ENCODE data around the gene HMGCL.
"Not testable (repeated sequence)": the region's sequence is repeated elsewhere in the genome, so short reads cannot be mapped to it uniquely, and the experiment has no call there.

HMGCL gene

DNA sequence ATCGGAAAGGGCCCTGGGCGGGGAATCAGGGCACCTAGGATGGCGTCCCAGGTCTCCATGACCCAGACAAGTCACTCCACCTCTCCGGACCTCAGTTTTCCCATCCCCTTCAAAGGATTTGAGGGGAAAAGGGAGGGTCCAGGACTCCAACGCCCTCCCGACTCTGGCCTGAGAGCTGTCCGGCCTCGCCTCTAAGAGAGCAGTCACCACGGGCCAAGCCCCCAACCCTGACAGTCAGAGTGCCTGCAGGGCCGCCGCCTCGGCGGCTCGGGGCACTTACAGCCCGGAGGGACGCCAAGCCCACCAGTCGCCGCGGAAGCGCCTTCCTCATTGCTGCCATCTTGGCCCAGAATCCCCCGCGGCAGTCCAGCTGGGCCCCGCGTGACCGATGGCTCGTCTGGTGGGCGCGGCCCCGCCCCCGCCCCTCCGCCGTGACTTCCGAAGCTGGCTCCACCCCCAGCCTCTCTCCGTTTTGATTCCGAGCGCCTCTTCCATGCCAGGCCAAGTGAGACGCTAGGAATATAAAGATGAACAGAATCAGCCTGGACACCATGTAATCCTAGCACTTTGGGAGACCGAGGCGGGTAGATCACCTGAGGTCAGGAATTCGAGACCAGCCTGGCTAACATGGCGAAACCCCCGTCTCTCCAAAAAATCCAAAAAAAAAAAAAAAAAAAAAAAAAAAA, at the start of gene HMGCL:
Gene HMGCL, minus strand, starts transcription at position 354 of the 686 bp plus-strand sequence. Its CDS starts 14 bp downstream, at position 340.
- DNase-seq (ENCODE audit: low read depth, low spot score), result peak; percentile 76

- no peak for DNase-seq (ENCODE audit: low read depth, low spot score)
Measured at GRCh38 chr1:23872421-23872820, 47.2 kb upstream of the HMGCL start.

- DNase-seq (ENCODE audit: low read depth, low spot score), result no peak
Measured at GRCh38 chr1:23869051-23869450, 43.8 kb upstream of the HMGCL start.

- DNase-seq (ENCODE audit: low read depth, low spot score), result no peak
Measured at GRCh38 chr1:23868557-23869016, 43.4 kb upstream of the HMGCL start.

DNA sequence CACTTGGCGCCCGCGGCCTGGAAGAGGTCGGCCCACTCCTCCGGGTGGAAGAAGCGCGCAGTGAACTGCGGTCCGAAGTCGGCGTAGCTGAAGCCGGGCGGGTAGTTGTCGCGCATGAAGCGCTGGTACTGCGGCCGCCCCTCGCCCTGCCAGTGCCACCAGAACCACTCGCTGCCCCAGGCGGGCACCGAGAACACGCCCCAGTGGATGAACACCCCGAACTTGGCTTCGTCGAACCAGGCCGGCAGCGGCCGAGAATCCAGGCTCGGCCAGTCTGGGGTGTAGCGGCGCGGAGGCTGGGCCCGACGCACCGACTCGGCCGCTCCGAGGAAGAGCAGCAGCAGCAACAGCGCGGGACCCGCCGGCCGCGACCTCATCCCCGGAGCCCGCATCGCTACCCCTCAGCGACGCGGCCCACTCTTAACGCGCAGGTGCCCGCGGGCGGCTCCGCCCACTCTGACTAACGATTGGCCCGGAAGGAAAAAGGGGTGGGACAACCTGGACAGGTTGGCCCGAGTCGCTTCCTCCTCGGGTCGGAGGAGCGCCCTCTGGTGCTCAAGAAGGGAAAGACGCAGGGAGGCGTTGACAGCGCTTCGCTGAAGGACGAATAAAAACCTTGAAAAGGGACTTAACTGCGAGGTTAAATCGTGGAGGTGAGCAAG, 42.8 kb upstream of the HMGCL start, which contains the start of gene FUCA1:
Gene FUCA1, minus strand, starts transcription at position 396 of the 662 bp plus-strand sequence. Its CDS starts 4 bp downstream, at position 392.
- peak; percentile 93 for DNase-seq (ENCODE audit: low read depth, low spot score)

- DNase-seq (ENCODE audit: low read depth, low spot score), result no peak
Measured at GRCh38 chr1:23867542-23867894, 42.3 kb upstream of the HMGCL start.

DNA sequence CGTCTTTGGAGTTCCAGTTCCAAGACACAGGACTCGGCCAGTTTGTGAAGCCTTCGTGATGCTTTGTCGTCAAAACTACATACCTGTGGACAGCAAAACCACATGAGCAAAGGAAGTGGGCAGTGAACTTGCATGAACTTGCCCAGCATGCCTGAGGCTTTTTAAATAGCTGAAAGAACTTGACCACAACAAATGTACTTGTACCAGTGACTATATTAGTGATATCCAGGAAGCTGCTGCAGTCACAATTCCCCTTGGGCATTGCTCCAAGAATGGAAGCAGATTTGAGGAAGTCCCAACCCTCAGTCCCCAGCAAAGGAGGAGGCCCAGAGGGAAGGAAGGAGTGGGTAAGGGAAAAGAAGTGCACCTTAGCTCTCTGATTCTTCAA, 40.3 kb upstream of the HMGCL start:
- DNase-seq (ENCODE audit: low read depth, low spot score), result no peak

DNA sequence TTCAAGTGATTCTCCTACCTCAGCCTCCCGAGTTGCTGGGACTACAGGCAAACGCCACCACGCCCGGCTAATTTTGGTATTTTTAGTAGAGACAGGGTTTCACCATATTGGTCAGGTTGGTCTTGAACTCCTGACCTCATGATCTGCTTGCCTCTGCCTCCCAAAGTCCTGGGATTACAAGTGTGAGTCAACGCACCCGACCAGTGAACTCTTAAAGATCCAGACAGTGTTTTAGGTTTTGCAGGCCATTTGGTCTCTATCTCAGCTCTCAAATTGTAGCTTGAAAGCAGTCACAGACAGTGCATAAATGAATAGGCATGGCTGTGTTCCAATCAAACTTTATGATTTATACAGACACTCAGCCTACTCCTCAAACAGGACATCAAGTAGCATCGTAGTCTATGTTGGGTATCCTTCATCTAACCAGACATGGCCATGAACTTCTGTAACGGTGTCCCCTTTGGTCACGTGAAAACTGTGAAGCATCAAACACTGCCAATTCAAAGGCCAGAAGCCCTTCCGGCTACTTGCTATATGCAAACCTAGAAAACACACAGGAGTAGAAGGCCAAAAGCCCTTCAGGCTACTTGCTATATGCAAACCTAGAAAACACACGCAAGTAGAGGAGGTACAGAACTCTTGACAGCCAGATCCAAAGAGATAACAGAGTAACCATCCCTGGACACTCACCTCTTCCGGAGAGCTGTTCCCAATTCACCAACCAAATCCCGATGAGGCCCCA, 39.7 kb upstream of the HMGCL start:
- no peak for DNase-seq (ENCODE audit: low read depth, low spot score)

- DNase-seq (ENCODE audit: low read depth, low spot score), result no peak
Measured at GRCh38 chr1:23862640-23863039, 37.4 kb upstream of the HMGCL start.

GRCh38 chr1:23854568-23854967, 29.3 kb upstream of the HMGCL start:
- no peak for DNase-seq (ENCODE audit: low read depth, low spot score)

DNA sequence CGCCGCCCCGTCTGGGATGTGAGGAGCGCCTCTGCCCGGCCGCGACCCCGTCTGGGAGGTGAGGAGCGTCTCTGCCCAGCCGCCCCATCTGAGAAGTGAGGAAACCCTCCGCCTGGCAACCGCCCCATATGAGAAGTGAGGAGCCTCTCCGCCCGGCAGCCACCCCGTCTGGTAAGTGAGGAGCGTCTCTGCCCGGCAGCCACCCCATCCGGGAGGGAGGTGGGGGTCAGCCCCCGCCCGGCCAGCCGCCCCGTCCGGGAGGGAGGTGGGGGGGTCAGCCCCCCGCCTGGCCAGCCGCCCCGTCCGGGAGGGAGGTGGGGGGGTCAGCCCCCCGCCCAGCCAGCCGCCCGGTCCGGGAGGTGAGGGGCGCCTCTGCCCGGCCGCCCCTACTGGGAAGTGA, 27.9 kb upstream of the HMGCL start:
- not testable (repeated sequence) for DNase-seq (ENCODE audit: low read depth, low spot score)

- not testable (repeated sequence) for DNase-seq (ENCODE audit: low read depth, low spot score)
Measured at GRCh38 chr1:23851406-23851805, 26.2 kb upstream of the HMGCL start.

DNA sequence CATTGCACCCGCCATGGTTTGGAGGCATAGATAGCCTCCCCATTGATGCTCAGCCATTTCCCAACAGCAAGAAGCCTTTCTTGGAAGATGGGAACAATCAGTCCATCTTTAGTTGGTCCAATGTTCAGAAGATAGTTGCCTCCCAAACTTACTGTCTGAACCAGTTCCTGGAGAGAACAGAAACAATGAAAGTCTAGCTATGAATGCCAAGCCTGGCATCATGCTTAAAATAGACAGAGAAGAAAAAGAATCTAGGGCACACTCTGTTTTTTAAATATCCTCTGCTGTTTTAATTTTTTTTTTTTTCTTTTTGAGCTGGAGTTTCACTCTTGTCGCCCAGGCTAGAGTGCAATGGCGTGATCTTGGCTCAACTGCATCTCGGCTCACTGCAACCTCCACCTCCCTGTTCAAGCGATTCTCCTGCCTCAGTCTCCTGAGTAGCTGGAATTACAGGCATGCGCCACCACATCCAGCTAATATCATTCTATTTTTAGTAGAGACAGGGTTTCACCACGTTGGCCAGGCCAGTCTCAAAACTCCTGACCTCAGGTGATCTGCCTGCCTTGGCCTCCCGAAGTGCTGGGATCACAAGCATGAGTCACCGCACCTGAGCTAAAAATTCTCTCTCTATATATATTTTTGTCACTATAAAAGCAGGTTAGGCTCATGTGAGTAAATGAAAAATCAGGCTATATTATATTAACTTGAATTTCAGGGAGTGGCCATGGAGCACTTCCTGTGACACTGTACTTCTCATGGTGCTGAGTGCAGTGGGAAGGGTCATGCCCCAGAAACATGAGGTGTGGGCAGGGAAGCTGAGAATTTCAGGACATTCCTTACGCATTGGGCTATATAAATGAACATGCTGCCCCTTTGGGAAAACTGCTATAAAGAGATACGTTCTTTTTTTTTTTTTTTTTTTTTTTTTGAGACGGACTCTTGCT, 23.7 kb upstream of the HMGCL start:
- DNase-seq (ENCODE audit: low read depth, low spot score), result no peak

DNA sequence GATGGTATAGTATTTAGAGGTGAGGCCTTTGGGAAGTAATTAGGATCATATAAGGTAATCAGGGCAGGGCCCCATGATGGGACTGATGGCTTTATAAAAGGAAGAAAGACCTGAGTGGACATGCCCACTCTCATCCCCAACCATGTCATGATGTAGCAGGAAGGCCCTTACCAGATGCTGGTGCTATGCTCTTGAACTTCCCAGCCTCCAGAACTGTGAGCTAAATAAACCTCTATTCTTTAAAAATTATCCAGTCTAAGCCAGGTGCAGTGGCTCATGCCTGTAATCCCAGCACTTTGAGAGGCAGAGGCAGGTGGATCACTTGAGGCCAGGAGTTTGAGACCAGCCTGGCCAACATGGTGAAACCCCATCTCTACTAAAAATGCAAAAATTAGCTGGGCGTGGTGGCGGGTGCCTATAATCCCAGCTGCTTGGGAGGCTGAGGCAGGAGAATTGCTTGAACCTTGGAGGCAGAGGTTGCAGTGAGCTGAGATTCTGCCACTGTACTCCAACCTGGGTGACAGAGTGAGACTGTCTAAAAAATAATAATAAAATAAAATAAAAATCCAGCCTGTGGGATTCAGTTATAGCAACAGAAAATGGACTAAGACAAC, 22.4 kb upstream of the HMGCL start:
- DNase-seq (ENCODE audit: low read depth, low spot score), result not testable (repeated sequence)

- DNase-seq (ENCODE audit: low read depth, low spot score), result no peak
Measured at GRCh38 chr1:23845163-23845562, 19.9 kb upstream of the HMGCL start.

DNA sequence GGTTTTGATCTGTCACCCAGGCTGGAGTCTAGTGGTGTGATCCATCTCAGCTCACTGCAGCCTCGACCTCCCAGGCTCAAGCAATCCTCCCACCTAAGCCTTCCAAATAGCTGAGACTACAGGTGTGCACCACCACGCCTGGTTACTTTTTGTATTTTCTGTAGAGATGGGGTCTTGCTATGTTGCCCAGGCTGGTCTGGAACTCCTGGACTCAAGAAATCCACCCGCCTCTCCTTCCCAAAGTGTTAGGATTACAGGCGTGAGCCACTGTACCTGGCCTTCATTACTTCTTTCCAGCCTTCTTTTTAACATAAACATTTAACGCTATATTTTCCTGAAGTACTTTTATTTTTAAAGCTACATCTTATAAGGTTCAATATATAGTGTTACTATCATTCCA, 18.4 kb upstream of the HMGCL start:
- DNase-seq (ENCODE audit: low read depth, low spot score), result no peak

GRCh38 chr1:23838401-23838866, 13.2 kb upstream of the HMGCL start:
- DNase-seq (ENCODE audit: low read depth, low spot score), result peak; percentile 63

GRCh38 chr1:23837908-23838307, 12.7 kb upstream of the HMGCL start:
- DNase-seq (ENCODE audit: low read depth, low spot score), result no peak

- DNase-seq (ENCODE audit: low read depth, low spot score), result no peak
Measured at GRCh38 chr1:23836037-23836436, 10.8 kb upstream of the HMGCL start.

GRCh38 chr1:23834156-23834555, 8.9 kb upstream of the HMGCL start:
- not testable (repeated sequence) for DNase-seq (ENCODE audit: low read depth, low spot score)

DNA sequence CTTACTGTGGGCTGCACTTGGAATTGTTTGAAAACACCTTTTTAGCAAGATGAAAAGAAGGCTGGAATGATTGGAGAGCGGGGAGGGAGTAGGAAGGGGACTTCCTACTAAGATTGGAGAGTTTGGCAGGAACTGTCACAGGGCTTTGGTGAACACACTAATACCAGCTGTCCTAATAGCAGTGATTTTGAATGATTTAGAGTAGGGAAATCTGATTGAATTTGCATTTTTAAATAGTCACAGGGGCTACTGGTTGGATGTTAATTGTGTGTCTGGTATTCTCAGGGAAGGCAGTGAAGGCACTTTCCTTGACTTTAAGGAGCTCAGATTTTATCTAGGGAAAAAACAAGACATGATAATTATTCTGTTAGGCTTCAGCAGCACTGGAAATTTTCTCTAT, 2.5 kb upstream of the HMGCL start:
- no peak for DNase-seq (ENCODE audit: low read depth, low spot score)

Data from activated naive CD8-positive, alpha-beta T cell treated with anti-CD3 and anti-CD28 coated beads, Interleukin-2, amount 50 U/mL, for 16 hours (primary cell).